ENCODE measurements around the gene RAB3C.

Gene RAB3C

DNA sequence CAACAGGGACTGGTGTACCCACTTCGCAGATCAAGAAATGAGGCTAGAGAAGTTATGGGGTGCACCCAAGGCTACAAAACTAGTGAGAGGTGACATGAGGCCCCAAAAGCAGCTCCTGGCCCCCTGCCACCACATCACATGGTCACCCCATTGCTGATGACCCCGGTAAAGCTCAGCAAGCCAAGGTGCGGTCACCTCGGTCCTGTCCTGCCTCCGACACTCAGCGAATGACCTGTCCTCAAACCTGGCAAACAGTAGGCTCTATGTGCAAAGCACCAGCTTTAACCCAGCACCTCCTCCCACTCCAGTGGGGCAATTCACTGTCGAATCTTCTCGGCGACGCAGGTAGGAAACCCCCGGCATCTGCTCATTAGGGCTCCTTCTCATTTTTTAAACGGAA lies 307.4 kb downstream of the RAB3C start (continued):
- TF ChIP-seq ZNF8 (CRISPR knock-in tag; IDR thresholded peaks at IDR 0.05) (no peak), SNAI2 (CRISPR knock-in tag; IDR thresholded peaks at IDR 0.05) (no peak), ZFP30 (CRISPR knock-in tag; IDR thresholded peaks at IDR 0.05) (no peak)

DNA sequence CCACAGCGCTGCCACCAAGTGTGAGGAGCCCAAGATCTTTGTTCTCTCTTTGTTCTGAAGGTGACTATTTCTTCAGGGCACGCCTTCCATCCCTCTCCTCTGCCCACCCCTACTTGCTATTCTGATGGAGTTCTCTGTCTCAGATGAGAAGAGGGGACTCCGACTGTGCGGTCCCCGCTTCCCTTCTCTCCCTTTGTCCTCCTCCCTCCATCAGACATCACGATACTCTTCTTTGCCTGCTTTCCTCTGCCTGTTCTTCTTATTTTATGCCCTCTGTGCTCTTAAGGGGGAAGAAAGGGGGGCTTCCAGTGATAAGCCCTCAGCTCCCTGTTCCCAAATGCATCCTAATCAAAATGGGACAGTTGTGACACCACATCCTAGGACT lies 307.8 kb downstream of the RAB3C start:
- no peak for ATAC-seq
- no peak for TF ChIP-seq CSDC2 (CRISPR knock-in tag; IDR thresholded peaks at IDR 0.05)
- no peak for TF ChIP-seq ARNTL (CRISPR knock-in tag; IDR thresholded peaks at IDR 0.05; ENCODE audit: borderline replicate concordance, low read depth)
- TF ChIP-seq ZNF8 (CRISPR knock-in tag; IDR thresholded peaks at IDR 0.05), result no peak
- TF ChIP-seq, protein P1, sequence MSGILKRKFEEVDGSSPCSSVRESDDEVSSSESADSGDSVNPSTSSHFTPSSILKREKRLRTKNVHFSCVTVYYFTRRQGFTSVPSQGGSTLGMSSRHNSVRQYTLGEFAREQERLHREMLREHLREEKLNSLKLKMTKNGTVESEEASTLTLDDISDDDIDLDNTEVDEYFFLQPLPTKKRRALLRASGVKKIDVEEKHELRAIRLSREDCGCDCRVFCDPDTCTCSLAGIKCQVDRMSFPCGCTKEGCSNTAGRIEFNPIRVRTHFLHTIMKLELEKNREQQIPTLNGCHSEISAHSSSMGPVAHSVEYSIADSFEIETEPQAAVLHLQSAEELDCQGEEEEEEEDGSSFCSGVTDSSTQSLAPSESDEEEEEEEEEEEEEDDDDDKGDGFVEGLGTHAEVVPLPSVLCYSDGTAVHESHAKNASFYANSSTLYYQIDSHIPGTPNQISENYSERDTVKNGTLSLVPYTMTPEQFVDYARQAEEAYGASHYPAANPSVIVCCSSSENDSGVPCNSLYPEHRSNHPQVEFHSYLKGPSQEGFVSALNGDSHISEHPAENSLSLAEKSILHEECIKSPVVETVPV (CRISPR knock-in tag; IDR thresholded peaks at IDR 0.05), result no peak
- TF ChIP-seq BACH2 (CRISPR knock-in tag; IDR thresholded peaks at IDR 0.05; ENCODE audit: borderline replicate concordance), result no peak
- no peak for TF ChIP-seq ZFP30 (CRISPR knock-in tag; IDR thresholded peaks at IDR 0.05)
- TF ChIP-seq, protein P2, sequence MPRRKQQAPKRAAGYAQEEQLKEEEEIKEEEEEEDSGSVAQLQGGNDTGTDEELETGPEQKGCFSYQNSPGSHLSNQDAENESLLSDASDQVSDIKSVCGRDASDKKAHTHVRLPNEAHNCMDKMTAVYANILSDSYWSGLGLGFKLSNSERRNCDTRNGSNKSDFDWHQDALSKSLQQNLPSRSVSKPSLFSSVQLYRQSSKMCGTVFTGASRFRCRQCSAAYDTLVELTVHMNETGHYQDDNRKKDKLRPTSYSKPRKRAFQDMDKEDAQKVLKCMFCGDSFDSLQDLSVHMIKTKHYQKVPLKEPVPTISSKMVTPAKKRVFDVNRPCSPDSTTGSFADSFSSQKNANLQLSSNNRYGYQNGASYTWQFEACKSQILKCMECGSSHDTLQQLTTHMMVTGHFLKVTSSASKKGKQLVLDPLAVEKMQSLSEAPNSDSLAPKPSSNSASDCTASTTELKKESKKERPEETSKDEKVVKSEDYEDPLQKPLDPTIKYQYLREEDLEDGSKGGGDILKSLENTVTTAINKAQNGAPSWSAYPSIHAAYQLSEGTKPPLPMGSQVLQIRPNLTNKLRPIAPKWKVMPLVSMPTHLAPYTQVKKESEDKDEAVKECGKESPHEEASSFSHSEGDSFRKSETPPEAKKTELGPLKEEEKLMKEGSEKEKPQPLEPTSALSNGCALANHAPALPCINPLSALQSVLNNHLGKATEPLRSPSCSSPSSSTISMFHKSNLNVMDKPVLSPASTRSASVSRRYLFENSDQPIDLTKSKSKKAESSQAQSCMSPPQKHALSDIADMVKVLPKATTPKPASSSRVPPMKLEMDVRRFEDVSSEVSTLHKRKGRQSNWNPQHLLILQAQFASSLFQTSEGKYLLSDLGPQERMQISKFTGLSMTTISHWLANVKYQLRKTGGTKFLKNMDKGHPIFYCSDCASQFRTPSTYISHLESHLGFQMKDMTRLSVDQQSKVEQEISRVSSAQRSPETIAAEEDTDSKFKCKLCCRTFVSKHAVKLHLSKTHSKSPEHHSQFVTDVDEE (CRISPR knock-in tag; IDR thresholded peaks at IDR 0.05), result no peak
- no peak for TF ChIP-seq ZNF70 (CRISPR knock-in tag; IDR thresholded peaks at IDR 0.05)
- TF ChIP-seq ZFP3 (CRISPR knock-in tag; IDR thresholded peaks at IDR 0.05), result no peak
- TF ChIP-seq, protein P3, sequence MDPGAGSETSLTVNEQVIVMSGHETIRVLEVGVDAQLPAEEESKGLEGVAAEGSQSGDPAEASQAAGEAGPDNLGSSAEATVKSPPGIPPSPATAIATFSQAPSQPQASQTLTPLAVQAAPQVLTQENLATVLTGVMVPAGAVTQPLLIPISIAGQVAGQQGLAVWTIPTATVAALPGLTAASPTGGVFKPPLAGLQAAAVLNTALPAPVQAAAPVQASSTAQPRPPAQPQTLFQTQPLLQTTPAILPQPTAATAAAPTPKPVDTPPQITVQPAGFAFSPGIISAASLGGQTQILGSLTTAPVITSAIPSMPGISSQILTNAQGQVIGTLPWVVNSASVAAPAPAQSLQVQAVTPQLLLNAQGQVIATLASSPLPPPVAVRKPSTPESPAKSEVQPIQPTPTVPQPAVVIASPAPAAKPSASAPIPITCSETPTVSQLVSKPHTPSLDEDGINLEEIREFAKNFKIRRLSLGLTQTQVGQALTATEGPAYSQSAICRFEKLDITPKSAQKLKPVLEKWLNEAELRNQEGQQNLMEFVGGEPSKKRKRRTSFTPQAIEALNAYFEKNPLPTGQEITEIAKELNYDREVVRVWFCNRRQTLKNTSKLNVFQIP (CRISPR knock-in tag; IDR thresholded peaks at IDR 0.05; ENCODE audit: borderline replicate concordance, low read depth), result no peak
- no peak for TF ChIP-seq GLIS3 (CRISPR knock-in tag; IDR thresholded peaks at IDR 0.05)
- TF ChIP-seq ISL1 (CRISPR knock-in tag; IDR thresholded peaks at IDR 0.05), result no peak
- TF ChIP-seq TCF4 (CRISPR knock-in tag; IDR thresholded peaks at IDR 0.05; ENCODE audit: borderline replicate concordance), result no peak
- no peak for TF ChIP-seq TOX (CRISPR knock-in tag; IDR thresholded peaks at IDR 0.05; ENCODE audit: borderline replicate concordance)

DNA sequence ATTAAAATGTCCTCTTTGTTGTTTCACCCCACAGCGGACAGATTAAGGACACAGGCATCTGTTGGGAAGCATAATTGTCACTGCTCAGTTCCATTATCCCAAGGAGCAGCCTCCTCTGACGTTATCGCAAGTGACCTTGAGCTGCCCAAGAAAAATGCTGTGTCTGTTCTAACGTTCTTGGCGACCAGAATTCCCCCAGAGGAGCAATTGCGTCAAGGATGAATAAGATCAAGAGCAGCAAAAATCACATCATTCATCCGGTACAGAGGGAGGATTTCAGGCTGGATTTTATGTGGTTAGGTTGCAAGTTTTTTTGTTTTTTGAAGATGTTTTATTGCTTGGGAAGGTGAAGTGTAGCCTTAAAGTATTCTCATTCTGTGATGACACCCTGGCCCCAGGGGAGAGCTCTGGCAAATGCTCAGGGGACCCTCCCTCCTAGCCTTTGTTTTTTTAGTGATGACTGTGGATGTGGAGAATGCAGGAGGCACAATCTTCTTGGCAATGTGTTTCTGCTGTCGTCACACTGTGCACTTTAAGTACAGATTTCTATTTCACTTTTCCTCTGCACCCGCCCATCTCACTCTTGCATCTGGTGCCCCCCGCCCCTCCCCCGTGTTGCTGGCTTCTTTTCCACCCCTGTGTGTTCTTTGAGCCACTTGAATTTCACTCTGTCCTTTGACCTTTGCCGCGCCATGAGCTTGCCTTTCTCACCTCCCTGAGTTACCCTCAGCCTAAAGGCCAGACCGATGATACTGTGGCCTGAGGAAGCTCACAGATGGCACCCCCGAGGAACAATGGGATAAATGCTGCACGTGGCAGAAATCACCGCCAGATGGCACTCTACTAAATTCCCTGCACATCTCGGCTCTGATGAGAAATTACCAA lies 308.5 kb downstream of the RAB3C start:
- peak; percentile 90 for ATAC-seq
- no peak for TF ChIP-seq ZNF70 (CRISPR knock-in tag; IDR thresholded peaks at IDR 0.05)
- TF ChIP-seq CSDC2 (CRISPR knock-in tag; IDR thresholded peaks at IDR 0.05), result no peak
- TF ChIP-seq OSR1 (CRISPR knock-in tag; IDR thresholded peaks at IDR 0.05), result no peak
- TF ChIP-seq ZFP3 (CRISPR knock-in tag; IDR thresholded peaks at IDR 0.05), result no peak
- no peak for TF ChIP-seq ARNTL (CRISPR knock-in tag; IDR thresholded peaks at IDR 0.05; ENCODE audit: borderline replicate concordance, low read depth)
- peak; percentile 35 for TF ChIP-seq ISL1 (CRISPR knock-in tag; IDR thresholded peaks at IDR 0.05)
- TF ChIP-seq, protein P4, sequence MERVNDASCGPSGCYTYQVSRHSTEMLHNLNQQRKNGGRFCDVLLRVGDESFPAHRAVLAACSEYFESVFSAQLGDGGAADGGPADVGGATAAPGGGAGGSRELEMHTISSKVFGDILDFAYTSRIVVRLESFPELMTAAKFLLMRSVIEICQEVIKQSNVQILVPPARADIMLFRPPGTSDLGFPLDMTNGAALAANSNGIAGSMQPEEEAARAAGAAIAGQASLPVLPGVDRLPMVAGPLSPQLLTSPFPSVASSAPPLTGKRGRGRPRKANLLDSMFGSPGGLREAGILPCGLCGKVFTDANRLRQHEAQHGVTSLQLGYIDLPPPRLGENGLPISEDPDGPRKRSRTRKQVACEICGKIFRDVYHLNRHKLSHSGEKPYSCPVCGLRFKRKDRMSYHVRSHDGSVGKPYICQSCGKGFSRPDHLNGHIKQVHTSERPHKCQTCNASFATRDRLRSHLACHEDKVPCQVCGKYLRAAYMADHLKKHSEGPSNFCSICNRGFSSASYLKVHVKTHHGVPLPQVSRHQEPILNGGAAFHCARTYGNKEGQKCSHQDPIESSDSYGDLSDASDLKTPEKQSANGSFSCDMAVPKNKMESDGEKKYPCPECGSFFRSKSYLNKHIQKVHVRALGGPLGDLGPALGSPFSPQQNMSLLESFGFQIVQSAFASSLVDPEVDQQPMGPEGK (CRISPR knock-in tag; IDR thresholded peaks at IDR 0.05; ENCODE audit: borderline replicate concordance), result peak; percentile 41; the same call in 1 of the 2 replicates
- TF ChIP-seq RARB (CRISPR knock-in tag; IDR thresholded peaks at IDR 0.05), result no peak
- TF ChIP-seq, protein P2 (CRISPR knock-in tag; IDR thresholded peaks at IDR 0.05), result no peak
- TF ChIP-seq PPARA (CRISPR knock-in tag; IDR thresholded peaks at IDR 0.05; ENCODE audit: borderline replicate concordance), result no peak

Measured in SK-N-SH treated with all-trans-retinoic acid at 6 μM for 48 hours (cell line).